ENCODE results near the gene ACTR10. TPM values are rescaled to one million over a fixed set of nuclear protein-coding genes. Genes with fewer than 3 reads are reported as not detected.

ACTR10 gene
- total and polyA plus RNA-seq, 2 of the 8 experiments (the other 6 are each of a cell fraction or from before 2014, with no cell fraction given): 15.4 to 34.6 TPM

DNA sequence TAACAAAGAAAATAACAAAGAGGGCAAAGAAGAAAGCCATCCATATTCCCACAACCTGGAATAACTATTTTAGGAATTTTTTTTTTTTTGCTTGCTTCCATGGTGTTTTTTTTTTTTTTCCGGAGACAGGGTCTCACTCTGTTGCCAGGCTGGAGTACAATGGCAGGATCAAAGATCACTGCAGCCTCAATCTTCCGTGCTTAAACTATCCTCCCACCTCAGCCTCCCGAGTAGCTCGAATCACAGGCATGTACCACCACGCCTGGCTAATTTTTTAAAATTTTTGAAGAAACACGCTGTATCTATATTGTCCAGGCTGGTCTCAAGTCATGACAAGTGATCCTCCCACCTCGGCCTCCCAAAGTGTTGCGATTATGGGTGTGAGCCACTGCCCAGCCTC lies 78.2 kb downstream of the ACTR10 start (continued):
- no peak for TF ChIP-seq RXRA (IDR thresholded peaks at IDR 0.05; ENCODE audit: insufficient read depth, low read depth, low read length)
- TF ChIP-seq EP300 (IDR thresholded peaks at IDR 0.05; ENCODE audit: borderline replicate concordance in 1 of 2, low read depth in 2 of 2, low read length in 2 of 2): no peak
